Measurements from ENCODE around the gene RAP1GDS1. TPM values are rescaled to one million over a fixed set of nuclear protein-coding genes. Genes with fewer than 3 reads are reported as not detected.
"Not testable (repeated sequence)": the region's sequence is repeated elsewhere in the genome, so short reads cannot be mapped to it uniquely, and the experiment has no call there.

Gene RAP1GDS1
- total and polyA plus RNA-seq, 8 donors: 30.7 to 49.1 (median 35.3) TPM

DNA sequence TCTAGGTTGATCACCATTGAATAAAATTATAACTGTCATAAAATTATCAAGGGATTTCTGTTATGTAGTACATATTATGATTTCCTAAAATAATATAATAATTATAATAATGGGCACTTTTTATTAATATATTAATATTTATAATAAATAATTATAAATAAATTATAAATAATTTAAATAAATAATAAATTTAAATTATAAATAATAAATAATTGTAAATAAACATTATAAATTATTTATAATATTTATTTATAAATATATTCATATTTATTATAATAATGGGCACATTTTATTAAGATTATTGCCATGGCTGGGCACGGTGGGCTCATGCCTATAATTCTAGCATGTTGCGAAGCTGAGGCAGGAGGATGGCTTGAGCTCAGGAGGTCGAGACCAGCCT is 24.5 kb downstream of the RAP1GDS1 start:
- TF ChIP-seq, protein P1, sequence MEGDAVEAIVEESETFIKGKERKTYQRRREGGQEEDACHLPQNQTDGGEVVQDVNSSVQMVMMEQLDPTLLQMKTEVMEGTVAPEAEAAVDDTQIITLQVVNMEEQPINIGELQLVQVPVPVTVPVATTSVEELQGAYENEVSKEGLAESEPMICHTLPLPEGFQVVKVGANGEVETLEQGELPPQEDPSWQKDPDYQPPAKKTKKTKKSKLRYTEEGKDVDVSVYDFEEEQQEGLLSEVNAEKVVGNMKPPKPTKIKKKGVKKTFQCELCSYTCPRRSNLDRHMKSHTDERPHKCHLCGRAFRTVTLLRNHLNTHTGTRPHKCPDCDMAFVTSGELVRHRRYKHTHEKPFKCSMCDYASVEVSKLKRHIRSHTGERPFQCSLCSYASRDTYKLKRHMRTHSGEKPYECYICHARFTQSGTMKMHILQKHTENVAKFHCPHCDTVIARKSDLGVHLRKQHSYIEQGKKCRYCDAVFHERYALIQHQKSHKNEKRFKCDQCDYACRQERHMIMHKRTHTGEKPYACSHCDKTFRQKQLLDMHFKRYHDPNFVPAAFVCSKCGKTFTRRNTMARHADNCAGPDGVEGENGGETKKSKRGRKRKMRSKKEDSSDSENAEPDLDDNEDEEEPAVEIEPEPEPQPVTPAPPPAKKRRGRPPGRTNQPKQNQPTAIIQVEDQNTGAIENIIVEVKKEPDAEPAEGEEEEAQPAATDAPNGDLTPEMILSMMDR (IDR thresholded peaks at IDR 0.05): no peak
- Histone ChIP-seq H3K27me3 (no peaks in the 10 kb centered on the region), H3K4me1 (peaks cover 0 to 11% of the 10 kb centered on the region in 2 donors), H3K36me3 (no peaks in the 10 kb centered on the region), H3K4me3 (no peak overlapping the region), H3K9me3 (peaks cover 0 to 3% of the 10 kb centered on the region in 2 donors), H3K27ac (no peak overlapping the region)
- no peak for DNase-seq
- ATAC-seq: no peak
- intact Hi-C loops (cut with DNase I): no loop called here

DNA sequence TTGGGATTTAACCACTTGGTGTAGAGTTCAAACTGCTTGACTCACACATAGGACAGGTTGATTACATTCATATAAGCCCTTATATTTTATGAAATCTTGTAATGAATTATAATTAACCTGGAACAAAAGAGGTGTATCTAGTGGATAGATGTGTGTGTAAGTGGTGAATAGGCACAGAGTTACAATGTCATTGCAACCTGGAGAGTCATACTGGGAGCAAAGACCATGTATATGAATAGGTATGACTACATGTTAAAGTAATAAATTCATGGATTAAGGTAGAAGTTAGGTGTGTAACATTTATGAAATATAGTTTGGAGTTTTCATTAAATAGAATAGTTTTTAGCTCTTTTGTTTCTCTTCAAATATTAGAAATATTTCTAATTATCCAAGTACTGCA is 26.1 kb downstream of the RAP1GDS1 start:
- no peak for ATAC-seq
- H3K4me3 ChIP-seq: no peak overlapping the region
- no peaks in the 10 kb centered on the region for H3K36me3 ChIP-seq
- TF ChIP-seq, protein P1 (IDR thresholded peaks at IDR 0.05): no peak
- intact Hi-C loops (cut with DNase I): no loop called here
- H3K9me3 ChIP-seq: no peaks in the 10 kb centered on the region
- no peaks in the 10 kb centered on the region for H3K27me3 ChIP-seq
- H3K4me1 ChIP-seq: peaks cover 0 to 11% of the 10 kb centered on the region in 2 donors
- no peak overlapping the region for H3K27ac ChIP-seq
- DNase-seq: no peak

DNA sequence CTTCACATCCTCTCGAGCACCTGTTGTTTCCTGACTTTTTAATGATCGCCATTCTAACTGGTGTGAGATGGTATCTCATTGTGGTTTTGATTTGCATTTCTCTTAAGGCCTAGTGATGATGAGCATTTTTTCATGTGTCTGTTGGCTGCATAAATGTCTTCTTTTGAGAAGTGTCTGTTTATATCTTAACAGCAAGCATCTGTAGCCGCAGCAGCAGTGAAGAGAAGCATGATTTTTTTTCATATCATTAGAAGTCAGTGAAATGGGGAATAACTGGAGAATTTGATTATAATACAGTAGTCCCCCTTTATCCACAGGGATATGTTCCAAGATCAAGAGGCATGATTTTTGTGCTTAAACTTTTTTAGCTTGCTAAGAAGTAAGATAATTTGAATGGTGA is 27.5 kb downstream of the RAP1GDS1 start:
- DNase-seq: not testable (repeated sequence)

DNA sequence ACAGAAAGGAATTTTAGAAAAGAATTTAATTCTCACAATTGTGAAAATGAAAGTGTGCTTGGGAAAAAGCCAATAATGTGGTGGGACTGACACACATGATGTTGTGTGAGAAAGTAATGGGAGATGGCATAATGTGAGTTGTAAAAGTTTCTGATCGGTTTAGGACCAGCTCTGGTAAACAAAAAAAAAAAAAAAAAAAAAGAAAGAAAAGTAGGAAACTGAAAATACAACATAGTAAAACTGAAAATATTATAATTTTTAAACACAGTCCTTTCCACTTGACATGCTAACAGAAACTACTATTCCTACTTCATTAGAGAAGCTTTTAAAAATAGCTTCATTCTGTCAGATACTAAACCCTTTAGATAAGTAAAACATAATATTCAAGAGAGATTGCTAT is 28.2 kb downstream of the RAP1GDS1 start:
- Histone ChIP-seq H3K4me1 (peaks cover 0 to 6% of the 10 kb centered on the region in 2 donors), H3K27me3 (no peaks in the 10 kb centered on the region), H3K27ac (no peak overlapping the region), H3K9me3 (no peaks in the 10 kb centered on the region), H3K4me3 (no peak overlapping the region), H3K36me3 (peaks cover 0 to 6% of the 10 kb centered on the region in 2 donors)
- no peak for DNase-seq
- intact Hi-C loops (cut with DNase I): no loop called here
- ATAC-seq: no peak
- TF ChIP-seq, protein P1 (IDR thresholded peaks at IDR 0.05): no peak

More for the DNA sequence above, 27.5 kb downstream of the RAP1GDS1 start:
- H3K9me3 ChIP-seq; H3K36me3 ChIP-seq; H3K4me1 ChIP-seq; H3K27me3 ChIP-seq; H3K4me3 ChIP-seq; H3K27ac ChIP-seq; ATAC-seq; intact Hi-C loops (cut with DNase I): not testable (repeated sequence)

DNA sequence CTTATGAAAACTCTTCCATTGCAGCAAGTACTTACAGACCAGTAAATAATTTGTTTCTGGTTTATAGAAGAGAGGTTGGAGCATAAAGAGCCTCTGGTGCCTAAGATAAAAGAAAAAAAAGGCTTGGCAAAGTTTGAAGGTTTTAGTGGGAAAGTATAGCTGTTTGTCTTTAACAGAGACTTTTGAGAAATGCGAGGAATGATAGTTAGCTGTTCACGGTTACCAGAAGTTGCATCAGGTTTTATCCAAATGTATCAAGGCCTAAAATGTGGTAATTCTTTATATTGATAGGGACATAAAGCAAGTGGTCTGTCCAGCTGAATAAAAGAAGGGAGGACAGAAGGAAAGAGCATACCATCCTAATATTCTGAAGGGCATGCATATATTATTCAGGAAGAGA is 29.3 kb downstream of the RAP1GDS1 start:
- H3K27me3 ChIP-seq: no peaks in the 10 kb centered on the region
- DNase-seq (no peak), ATAC-seq (no peak)
- TF ChIP-seq, protein P1 (IDR thresholded peaks at IDR 0.05): no peak
- no peak overlapping the region for H3K4me3 ChIP-seq
- intact Hi-C loops (cut with DNase I): no loop called here
- H3K9me3 ChIP-seq: no peaks in the 10 kb centered on the region
- H3K27ac ChIP-seq: no peak overlapping the region
- peaks cover 0 to 6% of the 10 kb centered on the region in 2 donors for H3K4me1 ChIP-seq
- H3K36me3 ChIP-seq: peaks cover 0 to 16% of the 10 kb centered on the region in 2 donors
